Neural progenitor cell (in vitro differentiated cells): Measurements from ENCODE around the gene MYADM.

Experiments used
- EZH2phosphoT487 ChIP-seq: fragments of 200-600 bp; sonication (generic); IDR thresholded peaks from 2 replicates; pipeline ENCODE4 v1.6.1; 2017; ENCODE audit warnings: antibody characterized with exemption
- TF ChIP-seq, protein P1 (sequence below): fragments of 200-600 bp; sonication (generic); IDR thresholded peaks from 2 replicates; pipeline ENCODE4 v1.5.1; 2017; ENCODE audit warnings: antibody characterized with exemption, mild to moderate bottlenecking

DNA sequence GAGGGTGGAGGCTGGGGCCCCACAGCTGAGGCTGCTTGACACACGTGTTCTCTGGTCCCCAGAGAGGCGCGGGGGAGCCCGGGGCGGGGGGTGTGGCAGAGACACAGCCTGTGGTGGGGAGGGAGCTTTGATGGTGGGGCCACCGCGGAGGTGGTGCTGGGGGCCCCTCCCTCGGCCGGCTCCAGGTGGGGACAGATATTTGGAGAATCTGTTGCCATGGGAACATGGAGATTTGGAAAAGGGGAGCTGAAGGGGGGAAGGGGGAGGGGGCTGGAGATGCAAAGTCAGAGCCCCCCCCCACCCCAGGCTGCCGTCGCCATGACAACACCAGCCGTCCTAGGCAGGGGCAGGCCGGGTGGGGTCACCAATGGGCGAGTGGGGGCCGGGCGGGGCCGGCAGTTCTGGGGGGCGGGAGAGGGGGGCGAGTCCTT lies 15.6 kb downstream of the MYADM start:
- TF ChIP-seq, protein P1, sequence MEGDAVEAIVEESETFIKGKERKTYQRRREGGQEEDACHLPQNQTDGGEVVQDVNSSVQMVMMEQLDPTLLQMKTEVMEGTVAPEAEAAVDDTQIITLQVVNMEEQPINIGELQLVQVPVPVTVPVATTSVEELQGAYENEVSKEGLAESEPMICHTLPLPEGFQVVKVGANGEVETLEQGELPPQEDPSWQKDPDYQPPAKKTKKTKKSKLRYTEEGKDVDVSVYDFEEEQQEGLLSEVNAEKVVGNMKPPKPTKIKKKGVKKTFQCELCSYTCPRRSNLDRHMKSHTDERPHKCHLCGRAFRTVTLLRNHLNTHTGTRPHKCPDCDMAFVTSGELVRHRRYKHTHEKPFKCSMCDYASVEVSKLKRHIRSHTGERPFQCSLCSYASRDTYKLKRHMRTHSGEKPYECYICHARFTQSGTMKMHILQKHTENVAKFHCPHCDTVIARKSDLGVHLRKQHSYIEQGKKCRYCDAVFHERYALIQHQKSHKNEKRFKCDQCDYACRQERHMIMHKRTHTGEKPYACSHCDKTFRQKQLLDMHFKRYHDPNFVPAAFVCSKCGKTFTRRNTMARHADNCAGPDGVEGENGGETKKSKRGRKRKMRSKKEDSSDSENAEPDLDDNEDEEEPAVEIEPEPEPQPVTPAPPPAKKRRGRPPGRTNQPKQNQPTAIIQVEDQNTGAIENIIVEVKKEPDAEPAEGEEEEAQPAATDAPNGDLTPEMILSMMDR: no peak
- TF ChIP-seq EZH2phosphoT487: no peak
